Dendritic cell treated with granulocyte-macrophage colony-stimulating factor and Interleukin-4, amounts not matched to agents 40 ng/mL and 50 ng/mL, for 4 days (primary cell): Measurements from ENCODE around the gene PER1.

Source experiments
- H3K27ac Mint-ChIP-seq: one replicate; pipeline ENCODE4 v1.8.0; 2022; ENCODE audit warnings: mild to moderate bottlenecking, mixed read lengths
- H3K27me3 Mint-ChIP-seq: one replicate; pipeline ENCODE4 v1.8.0; 2022; ENCODE audit warnings: mild to moderate bottlenecking, mixed read lengths
- H3K36me3 Mint-ChIP-seq: one replicate; pipeline ENCODE4 v1.8.0; 2022; ENCODE audit warnings: low read depth, mixed read lengths
- H3K4me1 Mint-ChIP-seq: one replicate; pipeline ENCODE4 v1.8.0; 2022; ENCODE audit warnings: low read depth, mixed read lengths
- H3K4me3 Mint-ChIP-seq: one replicate; pipeline ENCODE4 v1.8.0; 2022; ENCODE audit warnings: mild to moderate bottlenecking, moderate library complexity, mixed read lengths
- H3K9me3 Mint-ChIP-seq: one replicate; pipeline ENCODE4 v1.8.0; 2022; ENCODE audit warnings: mixed read lengths
- intact Hi-C: fragments of 100-400 bp; cut with micrococcal nuclease; formaldehyde crosslinking; loops from one replicate; pipeline ENCODE4 v1.15.0; 2022

Gene PER1

DNA sequence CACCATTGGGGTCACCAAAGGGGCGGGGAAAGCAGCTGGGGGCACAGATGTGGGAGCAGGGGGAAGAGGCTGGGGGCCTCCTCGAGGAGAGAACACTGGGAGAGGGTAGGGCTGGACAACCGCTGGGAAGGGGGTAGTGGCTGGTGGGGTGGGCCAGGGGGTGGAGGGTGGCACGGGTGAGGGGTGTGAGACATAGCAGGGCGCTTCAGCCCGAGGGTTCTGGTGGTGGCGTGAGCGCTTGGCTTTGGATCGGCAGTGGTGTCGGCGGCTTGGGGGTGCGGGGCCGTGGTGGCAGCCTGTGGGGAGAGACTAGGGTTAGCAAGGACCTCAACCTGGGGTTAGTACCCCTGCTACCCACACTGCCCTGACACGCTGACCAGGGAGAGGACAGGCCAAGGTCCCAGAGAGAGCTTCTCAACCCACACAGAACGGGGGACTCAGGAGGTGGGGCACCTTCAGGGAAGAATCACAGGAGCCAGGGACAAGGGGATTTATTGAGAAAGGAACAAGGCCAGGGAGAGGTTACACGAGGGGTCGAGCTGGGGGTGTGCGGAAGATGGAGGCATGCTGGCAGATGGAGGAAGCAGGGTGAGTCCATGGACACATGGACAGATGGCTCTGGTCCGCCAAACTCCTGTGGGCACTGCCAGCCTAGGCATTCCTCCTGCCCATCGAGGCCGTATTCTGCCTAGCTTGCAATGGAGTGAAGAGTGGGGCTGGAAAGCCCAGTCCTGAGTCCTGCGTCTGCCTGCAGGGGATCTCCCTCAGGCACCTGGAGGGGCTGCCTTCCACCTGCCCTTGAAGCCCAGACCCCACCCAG is 8.4 kb downstream of the PER1 start:
- no peak overlapping the region for H3K27ac Mint-ChIP-seq
- intact Hi-C loops: no loop called here
- H3K4me1 Mint-ChIP-seq: no peaks in the 10 kb centered on the region
- H3K4me3 Mint-ChIP-seq: no peak overlapping the region
- H3K9me3 Mint-ChIP-seq: no peaks in the 10 kb centered on the region
- H3K36me3 Mint-ChIP-seq: peaks cover 92% of the 10 kb centered on the region
- no peaks in the 10 kb centered on the region for H3K27me3 Mint-ChIP-seq

- H3K27me3 Mint-ChIP-seq: no peaks in the 10 kb centered on the region
- intact Hi-C loops: no loop called here
- H3K4me3 Mint-ChIP-seq: no peak overlapping the region
- H3K36me3 Mint-ChIP-seq: peaks cover 84% of the 10 kb centered on the region
- H3K9me3 Mint-ChIP-seq: no peaks in the 10 kb centered on the region
- H3K27ac Mint-ChIP-seq: no peak overlapping the region
- no peaks in the 10 kb centered on the region for H3K4me1 Mint-ChIP-seq
Measured at GRCh38 chr17:8142887-8143580, 9.2 kb downstream of the PER1 start.

DNA sequence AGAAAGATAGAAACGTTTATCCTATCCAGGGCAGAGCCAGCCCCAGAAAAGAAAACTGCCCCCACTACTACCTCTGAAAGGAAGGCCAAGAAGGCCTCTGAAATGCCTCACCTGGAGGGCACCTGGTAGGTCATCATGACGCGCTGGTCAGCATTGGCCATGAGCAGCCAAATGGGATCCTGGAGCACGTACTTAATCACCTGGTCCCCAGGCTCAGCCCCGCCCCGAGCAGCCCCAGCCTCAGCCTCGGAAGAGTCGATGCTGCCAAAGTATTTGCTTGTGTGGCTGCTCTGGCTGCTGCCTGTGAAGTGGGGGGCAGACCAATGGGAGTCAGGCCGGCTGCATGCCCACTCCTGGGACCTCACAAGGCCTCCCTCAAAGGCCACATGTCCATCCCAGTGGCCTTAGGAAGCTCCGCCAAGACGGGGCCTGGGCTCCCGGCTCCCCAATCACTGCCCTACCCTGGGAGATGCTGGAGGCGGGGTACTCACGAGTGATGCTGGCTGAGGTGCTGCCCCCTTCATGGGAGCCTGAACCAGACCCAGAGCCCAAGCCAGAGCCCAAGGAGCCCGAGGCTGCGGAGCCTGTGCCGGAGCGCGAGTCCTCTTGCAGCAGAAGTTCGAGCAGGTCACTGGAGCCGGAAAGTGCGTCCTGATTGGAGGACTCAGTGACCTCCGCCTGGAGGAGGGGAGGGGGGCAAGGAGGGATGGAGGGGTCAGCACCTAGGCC is 9.9 kb downstream of the PER1 start:
- Mint-ChIP-seq H3K9me3 (no peaks in the 10 kb centered on the region), H3K4me3 (no peak overlapping the region), H3K27me3 (no peaks in the 10 kb centered on the region), H3K36me3 (peaks cover 77% of the 10 kb centered on the region), H3K27ac (no peak overlapping the region), H3K4me1 (no peaks in the 10 kb centered on the region)
- intact Hi-C loops: no loop called here

DNA sequence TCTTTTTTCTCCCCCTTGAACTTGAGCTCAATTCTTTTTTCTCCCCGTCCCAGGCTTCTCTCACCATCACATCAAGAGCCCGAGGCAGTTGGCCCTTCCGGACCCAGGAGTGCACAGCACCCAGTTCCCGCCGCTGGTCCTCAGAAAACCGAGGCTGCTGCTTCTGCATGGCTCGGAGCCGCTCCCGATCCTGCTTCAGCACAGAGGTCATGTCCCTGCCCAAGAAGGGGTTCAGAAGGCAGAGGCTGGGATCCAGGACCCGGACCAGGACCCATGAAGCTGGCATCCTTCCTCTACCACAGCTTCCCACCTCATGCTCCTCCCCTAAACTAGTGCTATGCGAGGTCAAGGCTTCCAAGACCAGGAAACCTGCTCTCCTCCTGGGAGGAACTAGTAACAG is 10.5 kb downstream of the PER1 start:
- H3K4me1 Mint-ChIP-seq: no peaks in the 10 kb centered on the region
- no peak overlapping the region for H3K4me3 Mint-ChIP-seq
- peaks cover 1% of the 10 kb centered on the region for H3K27me3 Mint-ChIP-seq
- H3K36me3 Mint-ChIP-seq: peaks cover 71% of the 10 kb centered on the region
- no peak overlapping the region for H3K27ac Mint-ChIP-seq
- H3K9me3 Mint-ChIP-seq: no peaks in the 10 kb centered on the region
- intact Hi-C loops: no loop called here

DNA sequence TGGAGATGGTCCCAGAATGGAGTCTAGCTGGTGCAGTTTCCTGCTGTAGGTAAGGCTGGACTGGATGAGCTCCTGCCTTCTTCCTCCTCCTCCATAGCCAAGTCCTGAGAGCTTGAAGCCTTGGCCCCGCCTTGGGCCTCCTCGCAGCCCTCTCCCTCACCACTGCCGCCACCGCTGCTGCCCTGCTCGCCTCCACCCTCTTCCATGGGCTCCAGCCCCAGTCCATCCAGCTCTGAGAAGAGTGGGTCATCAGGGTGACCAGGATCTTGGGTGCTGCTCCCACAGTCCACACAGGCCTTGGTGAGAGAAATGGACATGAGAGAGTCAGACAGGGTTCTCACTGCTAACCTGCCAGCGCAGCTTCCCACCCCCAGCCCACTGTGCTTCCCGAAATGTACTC is 11.2 kb downstream of the PER1 start:
- intact Hi-C loops: no loop called here
- Mint-ChIP-seq H3K9me3 (no peaks in the 10 kb centered on the region), H3K4me1 (no peaks in the 10 kb centered on the region), H3K27me3 (peaks cover 8% of the 10 kb centered on the region), H3K36me3 (peaks cover 64% of the 10 kb centered on the region), H3K27ac (peak overlapping the region; percentile 36), H3K4me3 (no peak overlapping the region)

- Mint-ChIP-seq H3K4me1 (no peaks in the 10 kb centered on the region), H3K36me3 (peaks cover 57% of the 10 kb centered on the region), H3K4me3 (no peak overlapping the region), H3K27me3 (peaks cover 10% of the 10 kb centered on the region), H3K9me3 (no peaks in the 10 kb centered on the region), H3K27ac (peak overlapping the region; percentile 36)
- intact Hi-C loops: no loop called here
Measured at GRCh38 chr17:8140065-8141029, 11.9 kb downstream of the PER1 start.

- no peak overlapping the region for H3K4me3 Mint-ChIP-seq
- intact Hi-C loops: loop anchor here (1.0 to 5.0 kb wide), 4 partner anchors 19 to 83 kb away; partner anchors contain the start of gene ALOXE3
- peaks cover 42% of the 10 kb centered on the region for H3K36me3 Mint-ChIP-seq
Measured at GRCh38 chr17:8138672-8139371, 13.4 kb downstream of the PER1 start.

DNA sequence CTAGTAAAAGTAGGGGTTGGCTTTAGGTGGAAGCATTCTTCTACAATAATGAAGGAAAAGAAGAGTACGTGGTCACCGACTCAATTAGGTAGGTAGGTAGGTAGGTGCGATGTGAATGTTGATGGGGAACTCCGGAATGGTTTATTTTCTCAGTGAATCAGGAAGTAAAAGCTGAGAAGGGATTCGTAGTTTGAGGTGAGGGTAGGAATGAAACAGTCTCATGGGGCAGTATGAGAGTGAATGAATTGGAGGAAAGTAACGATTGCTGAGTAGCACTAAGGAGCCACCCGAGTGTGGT is 13.9 kb downstream of the PER1 start:
- no peaks in the 10 kb centered on the region for H3K9me3 Mint-ChIP-seq
- intact Hi-C loops: loop anchor here (1.0 to 5.0 kb wide), 4 partner anchors 20 to 84 kb away; partner anchors contain the start of gene ALOXE3
- peaks cover 37% of the 10 kb centered on the region for H3K36me3 Mint-ChIP-seq
- H3K4me3 Mint-ChIP-seq: no peak overlapping the region
- H3K4me1 Mint-ChIP-seq: no peaks in the 10 kb centered on the region
- peaks cover 14% of the 10 kb centered on the region for H3K27me3 Mint-ChIP-seq
- no peak overlapping the region for H3K27ac Mint-ChIP-seq

More at GRCh38 chr17:8138672-8139371, 13.4 kb downstream of the PER1 start:
- no peaks in the 10 kb centered on the region for H3K4me1 Mint-ChIP-seq
- H3K9me3 Mint-ChIP-seq: no peaks in the 10 kb centered on the region
- H3K27me3 Mint-ChIP-seq: peaks cover 14% of the 10 kb centered on the region
- H3K27ac Mint-ChIP-seq: no peak overlapping the region

DNA sequence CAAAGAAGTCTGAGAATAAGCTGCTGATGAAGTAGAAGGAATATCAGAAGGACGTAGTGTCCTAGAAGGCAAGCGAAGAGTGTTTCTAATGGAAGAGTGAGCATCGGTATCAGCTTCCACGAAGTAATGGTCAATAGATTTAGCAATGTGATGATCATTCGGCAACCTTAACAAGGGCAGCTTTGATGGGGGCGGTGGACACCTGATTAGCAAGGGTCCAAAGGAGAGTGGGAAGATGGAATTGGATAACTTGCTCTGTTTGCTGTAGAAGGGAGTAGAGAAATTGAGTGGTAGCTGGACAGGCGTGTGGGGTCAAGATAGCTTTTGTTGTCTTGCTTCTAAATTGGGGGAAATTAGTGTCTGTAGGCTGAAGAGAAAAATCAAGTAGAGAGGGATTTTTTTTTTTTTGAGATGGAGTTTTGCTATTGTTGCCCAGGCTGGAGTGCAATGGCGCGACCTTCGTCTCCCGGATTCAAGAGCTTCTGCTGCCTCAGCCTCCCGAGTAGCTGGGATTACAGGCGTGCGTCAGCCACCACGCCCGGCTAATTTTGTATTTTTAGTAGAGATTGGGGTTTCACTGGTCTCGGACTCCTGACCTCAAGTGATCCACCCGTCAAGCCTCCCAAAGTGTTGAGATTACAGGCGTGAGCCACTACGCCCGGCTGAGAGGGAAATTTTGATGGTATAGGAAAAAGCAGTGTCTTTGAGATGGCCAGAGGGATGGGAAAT is 14.4 kb downstream of the PER1 start:
- no peak overlapping the region for H3K4me3 Mint-ChIP-seq
- H3K4me1 Mint-ChIP-seq: no peaks in the 10 kb centered on the region
- H3K27ac Mint-ChIP-seq: no peak overlapping the region
- peaks cover 32% of the 10 kb centered on the region for H3K36me3 Mint-ChIP-seq
- H3K9me3 Mint-ChIP-seq: no peaks in the 10 kb centered on the region
- peaks cover 14% of the 10 kb centered on the region for H3K27me3 Mint-ChIP-seq
- intact Hi-C loops: loop anchor here (1.0 to 5.0 kb wide), 4 partner anchors 19 to 84 kb away; partner anchors contain the start of gene ALOXE3

DNA sequence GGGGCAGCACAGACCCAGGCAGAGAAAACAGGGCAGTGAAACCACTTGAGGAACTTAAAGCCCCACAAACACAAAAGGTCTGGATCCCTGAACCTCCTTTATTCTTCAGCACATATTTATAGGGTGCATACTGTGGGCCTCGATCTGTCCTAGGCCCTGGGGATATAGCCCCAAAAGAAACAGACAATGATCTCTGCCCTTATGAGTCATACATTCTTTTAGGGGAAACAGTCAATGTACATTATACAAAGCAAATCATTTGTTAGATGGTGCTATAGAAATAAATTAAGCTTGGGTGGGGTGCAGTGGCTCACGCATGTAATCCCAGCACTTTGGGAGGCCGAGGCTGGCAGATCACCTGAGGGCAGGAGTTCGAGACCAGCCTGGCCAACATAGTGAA is 18.3 kb downstream of the PER1 start:
- Mint-ChIP-seq H3K36me3 (no peaks in the 10 kb centered on the region), H3K4me3 (no peak overlapping the region), H3K4me1 (no peaks in the 10 kb centered on the region)

DNA sequence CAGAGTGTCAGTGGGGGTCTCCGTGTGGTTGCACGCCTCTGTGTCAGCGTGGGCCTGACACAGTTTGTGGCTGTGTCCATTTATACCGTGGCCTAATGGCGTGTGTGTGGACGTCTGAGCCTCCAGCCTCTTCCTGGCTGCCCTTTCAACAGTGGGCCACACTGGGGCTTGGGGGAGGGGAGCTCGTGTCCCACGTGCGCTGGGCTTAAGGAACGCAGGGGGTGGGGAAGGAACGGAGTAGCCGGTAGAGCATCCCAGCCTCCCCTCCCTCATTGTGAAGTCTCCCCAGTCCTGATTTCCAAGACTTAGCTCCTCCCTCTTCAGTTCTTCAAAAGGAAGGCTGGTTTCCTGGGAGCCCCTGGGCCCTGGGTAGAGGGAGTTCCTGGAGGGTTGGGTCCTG is 18.8 kb downstream of the PER1 start:
- H3K36me3 Mint-ChIP-seq: no peaks in the 10 kb centered on the region
- intact Hi-C loops: no loop called here

More for the DNA sequence above, 18.3 kb downstream of the PER1 start:
- Mint-ChIP-seq H3K27ac (no peak overlapping the region), H3K9me3 (no peaks in the 10 kb centered on the region), H3K27me3 (peaks cover 32% of the 10 kb centered on the region)
- intact Hi-C loops: no loop called here

DNA sequence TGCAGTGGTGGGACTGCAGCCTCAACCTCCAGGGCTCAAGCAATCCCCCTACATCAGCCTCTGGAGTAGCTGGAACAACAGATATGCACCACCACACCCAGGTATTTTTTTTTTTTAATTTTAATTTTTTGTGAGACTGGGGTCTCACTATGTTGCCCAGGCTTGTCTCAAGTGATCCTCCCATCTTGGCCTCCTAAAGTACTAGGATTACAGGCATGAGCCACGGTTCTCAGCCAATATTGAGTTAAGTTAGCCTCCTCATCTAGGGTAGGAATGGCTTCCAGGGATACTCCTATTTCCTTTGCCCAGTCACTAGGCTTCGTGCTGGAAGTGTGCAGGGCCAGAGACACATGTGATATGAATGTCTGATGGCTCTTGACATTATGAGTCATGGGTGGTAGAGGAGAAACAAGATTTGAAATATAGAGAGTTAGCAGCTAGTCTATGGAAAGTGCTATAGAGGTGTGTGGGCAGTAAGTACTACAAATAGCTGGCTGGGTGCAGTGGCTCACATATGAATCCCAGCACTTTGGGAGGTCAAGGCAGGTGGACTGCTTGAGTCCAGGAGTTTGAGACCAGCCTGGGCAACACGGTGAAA is 20.3 kb downstream of the PER1 start:
- intact Hi-C loops: no loop called here
- Mint-ChIP-seq H3K27ac (no peak overlapping the region), H3K4me1 (peaks cover 6% of the 10 kb centered on the region), H3K9me3 (no peaks in the 10 kb centered on the region), H3K27me3 (peaks cover 50% of the 10 kb centered on the region), H3K36me3 (no peaks in the 10 kb centered on the region), H3K4me3 (no peak overlapping the region)

More for the DNA sequence above, 18.8 kb downstream of the PER1 start:
- Mint-ChIP-seq H3K4me1 (no peaks in the 10 kb centered on the region), H3K27ac (no peak overlapping the region), H3K4me3 (no peak overlapping the region), H3K27me3 (peaks cover 36% of the 10 kb centered on the region), H3K9me3 (no peaks in the 10 kb centered on the region)
